ENCODE data around the gene STK25. TPM values are rescaled to one million over a fixed set of nuclear protein-coding genes. Genes with fewer than 3 reads are reported as not detected.

Gene STK25
- total RNA-seq, 2 experiments from 2014 or later = 76.1 to 81.3 TPM

DNA sequence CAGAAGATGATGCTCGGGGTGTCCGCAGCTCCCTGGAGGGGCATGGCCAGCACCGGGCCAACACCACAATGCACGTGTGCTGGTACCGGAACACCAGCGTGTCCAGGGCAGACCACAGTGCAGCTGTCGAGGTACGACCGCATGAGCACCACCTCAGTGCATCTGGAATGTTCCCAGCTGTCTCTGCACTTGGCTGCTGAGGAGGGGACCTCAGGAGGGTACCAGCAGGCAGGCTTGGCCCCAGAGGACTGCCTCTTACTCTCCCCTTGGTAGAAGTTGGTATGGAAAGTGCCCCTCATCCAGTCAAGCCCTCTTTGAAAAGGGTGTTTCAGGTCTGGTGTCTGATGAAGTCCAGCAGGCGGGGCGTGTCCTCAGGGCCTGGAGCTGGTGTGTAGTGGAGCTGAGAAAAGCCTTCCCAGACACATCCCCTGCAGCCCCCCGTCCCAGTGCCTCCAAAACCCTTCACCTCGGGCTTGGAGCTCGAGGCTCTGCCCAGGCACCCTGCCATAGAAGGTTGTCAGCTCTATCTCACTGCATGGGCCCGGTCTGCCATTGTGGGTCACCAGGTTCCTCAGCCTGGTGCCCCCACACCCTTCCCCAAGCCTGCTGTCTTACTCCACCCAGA, 16.7 kb downstream of the STK25 start:
- Histone ChIP-seq H3K27me3 (ENCODE audit: control insufficient read depth in 1 of 2, insufficient read depth in 2 of 2, low read length in 2 of 2) (no peaks in the 10 kb centered on the region), H3K4me3 (ENCODE audit: low read length) (no peak overlapping the region), H3K4me1 (ENCODE audit: insufficient read depth, low read length) (no peaks in the 10 kb centered on the region), H3K36me3 (ENCODE audit: insufficient read depth, low read length) (peaks cover 20% of the 10 kb centered on the region), H3K9me3 (ENCODE audit: control insufficient read depth in 1 of 2, insufficient read depth in 1 of 2, low read length in 2 of 2) (no peaks in the 10 kb centered on the region), H3K27ac (ENCODE audit: low read depth in 1 of 2, low read length in 2 of 2) (no peak overlapping the region)
- no peak for DNase-seq
- Mint-ChIP-seq H3K9me3 (no peaks in the 10 kb centered on the region), H3K27ac (no peak overlapping the region), H3K4me1 (ENCODE audit: low read depth) (no peaks in the 10 kb centered on the region), H3K4me3 (no peak overlapping the region), H3K36me3 (ENCODE audit: low read depth) (peaks cover 21% of the 10 kb centered on the region), H3K27me3 (no peaks in the 10 kb centered on the region)
- ChIA-PET POLR2A (interaction anchor here (0.5 kb wide), 1 partner anchor 145 kb away, joined by 3 read pairs; the partner anchor contains the start of genes ATG4B and THAP4), CTCF (no interaction called here)
- TF ChIP-seq, protein P1, sequence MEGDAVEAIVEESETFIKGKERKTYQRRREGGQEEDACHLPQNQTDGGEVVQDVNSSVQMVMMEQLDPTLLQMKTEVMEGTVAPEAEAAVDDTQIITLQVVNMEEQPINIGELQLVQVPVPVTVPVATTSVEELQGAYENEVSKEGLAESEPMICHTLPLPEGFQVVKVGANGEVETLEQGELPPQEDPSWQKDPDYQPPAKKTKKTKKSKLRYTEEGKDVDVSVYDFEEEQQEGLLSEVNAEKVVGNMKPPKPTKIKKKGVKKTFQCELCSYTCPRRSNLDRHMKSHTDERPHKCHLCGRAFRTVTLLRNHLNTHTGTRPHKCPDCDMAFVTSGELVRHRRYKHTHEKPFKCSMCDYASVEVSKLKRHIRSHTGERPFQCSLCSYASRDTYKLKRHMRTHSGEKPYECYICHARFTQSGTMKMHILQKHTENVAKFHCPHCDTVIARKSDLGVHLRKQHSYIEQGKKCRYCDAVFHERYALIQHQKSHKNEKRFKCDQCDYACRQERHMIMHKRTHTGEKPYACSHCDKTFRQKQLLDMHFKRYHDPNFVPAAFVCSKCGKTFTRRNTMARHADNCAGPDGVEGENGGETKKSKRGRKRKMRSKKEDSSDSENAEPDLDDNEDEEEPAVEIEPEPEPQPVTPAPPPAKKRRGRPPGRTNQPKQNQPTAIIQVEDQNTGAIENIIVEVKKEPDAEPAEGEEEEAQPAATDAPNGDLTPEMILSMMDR (IDR thresholded peaks at IDR 0.05) = no peak
- intact Hi-C loops (cut with DNase I, micrococcal nuclease) = no loop called here
- no peak for ATAC-seq (ENCODE audit: poor library complexity)

DNA sequence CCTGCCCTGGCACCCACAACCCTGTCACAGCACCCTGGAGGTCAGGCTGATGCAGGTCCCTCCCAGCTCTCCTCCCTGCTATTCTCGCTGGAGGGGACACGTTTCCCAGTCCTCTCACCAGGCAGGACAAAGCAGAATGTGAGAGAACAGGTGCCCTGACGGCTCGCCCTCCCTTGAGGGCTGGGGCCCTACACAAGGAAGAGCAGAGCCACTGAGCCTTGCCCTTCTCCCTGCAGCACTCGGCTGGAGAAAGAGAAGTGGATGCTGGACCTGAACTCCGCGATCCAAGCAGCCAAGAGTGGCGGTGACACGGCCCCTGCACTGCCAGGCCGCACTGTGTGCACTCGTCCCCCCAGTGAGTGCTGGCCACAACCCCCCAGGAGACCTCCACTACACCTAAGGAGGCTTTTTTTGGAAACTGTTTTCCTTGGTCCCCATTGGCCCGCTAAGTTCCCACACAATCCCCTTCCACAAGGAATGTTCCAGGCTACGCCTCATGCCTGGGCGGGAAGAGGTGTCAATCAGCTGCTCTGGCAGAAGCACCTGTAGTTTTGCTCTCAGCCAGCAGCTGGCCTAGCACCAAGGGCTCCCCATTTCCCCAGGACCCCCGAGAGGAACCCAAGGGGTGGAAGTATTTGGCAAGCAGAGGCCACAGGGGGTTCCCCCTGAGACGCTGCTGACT, 17.4 kb downstream of the STK25 start:
- no peaks in the 10 kb centered on the region for H3K9me3 Mint-ChIP-seq

DNA sequence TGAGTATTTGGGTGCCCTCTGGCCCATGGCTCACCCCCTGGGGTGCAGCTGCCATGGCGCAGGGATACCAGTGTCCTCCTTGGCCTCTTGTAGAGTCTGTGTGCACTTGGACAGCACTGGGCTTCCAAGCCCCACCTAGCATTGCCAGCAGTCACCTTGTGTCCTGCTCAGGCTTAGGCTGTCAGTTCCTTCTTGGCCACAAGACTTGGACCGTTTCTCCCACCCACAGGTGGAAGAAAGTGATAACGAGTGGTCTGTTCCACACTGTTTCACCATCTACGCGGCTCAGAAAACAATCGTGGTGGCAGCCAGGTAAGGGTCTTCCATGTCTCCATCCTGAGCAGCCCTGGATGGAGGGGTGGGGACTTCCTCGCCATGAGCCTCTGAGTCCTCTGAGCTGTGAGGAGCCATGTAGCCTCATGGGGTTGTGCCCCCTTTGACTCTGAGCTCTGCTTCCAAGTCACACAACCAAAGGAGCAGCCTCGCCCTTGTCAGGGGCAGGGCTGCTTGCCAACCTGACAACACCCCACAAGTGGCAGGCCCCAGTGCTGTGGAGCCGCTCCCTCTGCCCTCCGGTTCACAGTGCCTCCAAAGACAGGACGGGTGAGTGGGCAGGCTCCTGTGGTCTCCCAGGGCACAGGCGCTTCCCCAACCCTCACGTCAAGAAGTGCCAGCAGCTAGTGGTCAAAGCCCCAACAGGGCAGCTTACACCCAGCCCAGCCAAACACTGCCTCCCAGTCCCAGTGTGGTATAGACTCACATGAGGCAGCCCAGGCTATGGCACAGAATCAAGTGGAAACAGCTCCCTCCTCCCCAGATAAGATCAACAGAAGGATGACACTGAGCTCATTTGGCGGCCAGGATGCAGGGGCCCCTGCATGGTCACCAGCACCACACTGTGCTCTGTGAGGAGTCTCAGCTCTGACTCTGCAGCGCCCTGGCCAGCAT, 18.4 kb downstream of the STK25 start:
- Mint-ChIP-seq H3K4me3 (no peak overlapping the region), H3K27me3 (no peaks in the 10 kb centered on the region), H3K27ac (no peak overlapping the region), H3K4me1 (ENCODE audit: low read depth) (no peaks in the 10 kb centered on the region), H3K9me3 (no peaks in the 10 kb centered on the region), H3K36me3 (ENCODE audit: low read depth) (peaks cover 12% of the 10 kb centered on the region)
- no peaks in the 10 kb centered on the region for H3K27me3 ChIP-seq (ENCODE audit: control insufficient read depth in 1 of 2, insufficient read depth in 2 of 2, low read length in 2 of 2)
- CTCF ChIA-PET = no interaction called here
- intact Hi-C loops (cut with DNase I, micrococcal nuclease) = no loop called here
- no peaks in the 10 kb centered on the region for H3K4me1 ChIP-seq (ENCODE audit: insufficient read depth, low read length)
- POLR2A ChIA-PET = no interaction called here
- H3K9me3 ChIP-seq (ENCODE audit: control insufficient read depth in 1 of 2, insufficient read depth in 1 of 2, low read length in 2 of 2) = no peaks in the 10 kb centered on the region
- H3K27ac ChIP-seq (ENCODE audit: low read depth in 1 of 2, low read length in 2 of 2) = no peak overlapping the region
- TF ChIP-seq, protein P1 (IDR thresholded peaks at IDR 0.05) = no peak
- no peak for ATAC-seq (ENCODE audit: poor library complexity)
- DNase-seq = no peak
- H3K36me3 ChIP-seq (ENCODE audit: insufficient read depth, low read length) = peaks cover 7% of the 10 kb centered on the region
- no peak overlapping the region for H3K4me3 ChIP-seq (ENCODE audit: low read length)

More for the DNA sequence above, 17.4 kb downstream of the STK25 start:
- Histone ChIP-seq H3K27me3 (ENCODE audit: control insufficient read depth in 1 of 2, insufficient read depth in 2 of 2, low read length in 2 of 2) (no peaks in the 10 kb centered on the region), H3K9me3 (ENCODE audit: control insufficient read depth in 1 of 2, insufficient read depth in 1 of 2, low read length in 2 of 2) (no peaks in the 10 kb centered on the region), H3K36me3 (ENCODE audit: insufficient read depth, low read length) (peaks cover 14% of the 10 kb centered on the region), H3K27ac (ENCODE audit: low read depth in 1 of 2, low read length in 2 of 2) (no peak overlapping the region), H3K4me3 (ENCODE audit: low read length) (no peak overlapping the region), H3K4me1 (ENCODE audit: insufficient read depth, low read length) (no peaks in the 10 kb centered on the region)
- H3K27ac Mint-ChIP-seq = no peak overlapping the region
- intact Hi-C loops (cut with DNase I, micrococcal nuclease) = no loop called here
- no peak overlapping the region for H3K4me3 Mint-ChIP-seq
- peaks cover 17% of the 10 kb centered on the region for H3K36me3 Mint-ChIP-seq (ENCODE audit: low read depth)
- DNase-seq (no peak), ATAC-seq (ENCODE audit: poor library complexity) (no peak)
- TF ChIP-seq, protein P1 (IDR thresholded peaks at IDR 0.05) = no peak
- H3K4me1 Mint-ChIP-seq (ENCODE audit: low read depth) = no peaks in the 10 kb centered on the region
- ChIA-PET CTCF (no interaction called here), POLR2A (no interaction called here)
- H3K27me3 Mint-ChIP-seq = no peaks in the 10 kb centered on the region
